T-helper 2 cell treated with Interferon-gamma antibody and Interleukin-4, amounts not matched to agents 100 ng/mL and 5 ng/mL, for 36 hours (primary cell): ENCODE results near the gene BCAP31. TPM values are rescaled to one million over a fixed set of nuclear protein-coding genes. Genes with fewer than 3 reads are reported as not detected.

Experiments
- intact Hi-C: fragments of 100-400 bp; cut with micrococcal nuclease; formaldehyde crosslinking; loops from one replicate; pipeline ENCODE4 v1.15.1; 2023
- total RNA-seq: library from RNA; stranded (reverse); gene quantifications from 2 replicates; pipeline ENCODE4 v1.2.3, GENCODE V29; 2022

Gene BCAP31
- total RNA-seq, result 155 and 157 TPM in 2 replicates

DNA sequence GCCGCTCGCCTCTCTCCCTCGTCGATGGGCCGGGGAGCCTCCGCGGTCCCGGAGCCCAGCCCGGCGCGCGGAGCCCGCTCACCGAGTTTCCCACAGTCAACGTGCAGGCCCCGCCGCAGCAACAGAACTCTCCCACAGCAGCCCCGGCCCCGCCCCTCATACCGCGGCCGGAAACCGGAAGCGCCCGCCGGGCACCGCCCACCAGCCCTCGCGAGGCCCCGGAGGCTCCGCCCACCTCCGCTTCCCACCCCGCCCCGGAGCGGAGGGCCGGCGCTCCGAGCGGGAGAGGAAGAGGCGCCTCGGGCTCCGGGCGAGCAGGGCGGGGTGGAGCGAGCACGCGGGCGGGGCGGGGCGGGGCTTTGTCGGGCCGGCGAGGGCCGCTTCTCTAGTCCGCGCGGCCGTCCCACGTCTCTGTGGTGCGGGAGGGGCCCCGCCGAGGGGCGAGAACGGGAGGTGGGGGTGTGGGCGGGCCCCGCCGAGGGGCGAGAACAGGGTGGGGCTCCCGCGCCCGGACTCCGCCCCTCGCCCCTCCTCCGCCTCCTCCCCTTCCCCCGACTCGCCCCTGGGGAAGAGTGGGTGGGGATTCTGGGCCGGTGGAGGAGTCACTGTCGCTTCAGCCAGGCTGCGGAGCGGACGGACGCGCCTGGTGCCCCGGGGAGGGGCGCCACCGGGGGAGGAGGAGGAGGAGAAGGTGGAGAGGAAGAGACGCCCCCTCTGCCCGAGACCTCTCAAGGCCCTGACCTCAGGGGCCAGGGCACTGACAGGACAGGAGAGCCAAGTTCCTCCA, at the start of gene BCAP31, which contains the start of gene ABCD1:
Gene BCAP31, minus strand, starts transcription at position 136 of the 787 bp plus-strand sequence. CDS start 1,143 bp downstream, outside the sequence.
Gene ABCD1, plus strand, starts transcription at position 605 of the 787 bp plus-strand sequence. CDS start 411 bp downstream, outside the sequence.
- intact Hi-C loops, result loop anchor here (1.0 to 5.0 kb wide), 4 partner anchors 70 to 753 kb away; partner anchors contain the start of genes ARHGAP4, IDH3G, LAGE3 and SSR4

DNA sequence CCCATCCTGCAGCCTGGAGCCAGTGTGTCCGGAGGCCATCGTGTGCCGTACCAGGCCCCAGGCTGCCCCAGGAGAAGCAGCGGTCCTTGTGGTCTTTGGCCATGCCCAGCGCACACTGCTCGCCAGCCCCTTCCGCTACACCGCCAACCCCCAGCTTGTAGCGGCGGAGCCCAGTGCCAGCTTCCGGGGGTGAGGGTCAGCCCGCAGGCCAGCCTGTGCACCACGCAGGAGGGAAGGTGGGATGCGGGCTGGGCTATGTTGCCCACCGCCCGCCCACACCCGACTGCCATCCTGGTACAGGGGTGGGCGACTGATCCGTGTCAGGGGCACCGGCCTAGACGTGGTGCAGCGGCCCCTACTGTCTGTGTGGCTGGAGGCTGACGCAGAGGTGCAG, 49.0 kb upstream of the BCAP31 start:
- intact Hi-C loops, result no loop called here

- intact Hi-C loops, result no loop called here
Observed at GRCh38 chrX:153772316-153773217, 48.4 kb upstream of the BCAP31 start.

DNA sequence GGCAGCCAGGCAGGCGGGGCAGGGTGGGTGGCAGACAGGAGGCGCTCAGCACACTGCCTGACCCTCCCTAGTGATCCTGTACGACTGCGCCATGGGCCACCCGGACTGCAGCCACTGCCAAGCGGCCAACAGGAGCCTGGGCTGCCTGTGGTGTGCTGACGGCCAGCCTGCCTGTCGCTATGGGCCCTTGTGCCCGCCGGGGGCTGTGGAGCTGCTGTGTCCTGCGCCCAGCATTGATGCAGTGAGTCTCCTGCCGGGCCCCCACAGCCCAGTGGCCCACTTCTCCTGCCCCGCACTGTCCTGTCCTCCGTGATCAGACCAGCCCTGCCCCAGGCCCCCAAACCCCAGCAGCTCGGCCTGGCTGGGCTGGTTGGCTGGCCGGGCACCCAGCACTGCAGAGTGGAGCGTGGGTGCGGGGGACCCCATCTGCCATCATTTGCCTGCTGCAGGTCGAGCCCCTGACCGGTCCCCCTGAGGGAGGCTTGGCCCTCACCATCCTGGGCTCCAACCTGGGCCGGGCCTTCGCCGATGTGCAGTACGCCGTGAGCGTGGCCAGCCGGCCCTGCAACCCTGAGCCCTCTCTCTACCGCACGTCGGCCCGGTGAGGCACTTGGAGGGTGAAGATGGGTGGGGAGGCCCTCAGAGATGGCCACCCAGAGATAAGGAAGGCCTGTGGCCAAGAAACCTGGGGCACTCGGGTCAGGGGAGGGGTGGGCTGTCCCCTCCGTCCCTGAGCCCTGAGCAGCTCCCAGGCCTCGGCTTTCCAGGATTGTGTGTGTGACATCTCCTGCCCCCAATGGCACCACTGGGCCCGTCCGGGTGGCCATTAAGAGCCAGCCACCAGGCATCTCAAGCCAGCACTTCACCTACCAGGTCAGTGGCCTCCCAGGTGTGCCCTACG, 47.5 kb upstream of the BCAP31 start:
- intact Hi-C loops, result no loop called here

DNA sequence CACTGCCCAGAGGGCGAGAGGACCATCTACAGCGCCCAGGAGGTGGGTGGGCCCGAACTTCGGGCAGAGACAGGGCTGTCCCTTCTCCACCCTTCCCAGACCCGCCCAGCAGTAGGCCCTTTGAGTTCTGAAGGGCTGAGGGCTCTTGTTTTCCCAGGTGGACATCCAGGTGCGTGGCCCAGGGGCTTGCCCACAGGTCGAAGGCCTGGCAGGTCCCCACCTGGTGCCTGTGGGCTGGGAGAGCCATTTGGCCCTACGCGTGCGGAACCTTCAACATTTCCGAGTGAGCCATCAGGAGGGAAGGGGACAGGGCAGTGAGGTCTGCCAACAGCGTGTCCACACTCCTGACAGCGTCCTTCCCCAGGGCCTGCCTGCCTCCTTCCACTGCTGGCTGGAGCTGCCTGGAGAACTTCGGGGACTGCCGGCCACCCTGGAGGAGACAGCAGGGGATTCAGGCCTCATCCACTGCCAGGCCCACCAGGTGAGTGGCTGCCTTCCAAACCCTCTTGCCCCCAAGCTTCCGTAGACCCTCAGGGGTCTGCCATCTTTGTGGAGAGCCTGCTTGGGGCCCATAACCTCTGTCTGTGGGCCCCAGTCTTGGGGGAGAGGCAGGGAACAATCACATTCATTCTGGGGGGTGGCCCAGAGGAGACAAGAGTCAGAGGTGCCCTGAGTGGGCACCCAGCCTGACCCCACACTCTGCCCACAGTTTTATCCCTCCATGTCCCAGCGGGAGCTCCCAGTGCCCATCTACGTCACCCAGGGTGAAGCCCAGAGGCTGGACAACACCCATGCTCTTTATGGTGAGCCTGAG, 46.6 kb upstream of the BCAP31 start:
- intact Hi-C loops, result no loop called here

DNA sequence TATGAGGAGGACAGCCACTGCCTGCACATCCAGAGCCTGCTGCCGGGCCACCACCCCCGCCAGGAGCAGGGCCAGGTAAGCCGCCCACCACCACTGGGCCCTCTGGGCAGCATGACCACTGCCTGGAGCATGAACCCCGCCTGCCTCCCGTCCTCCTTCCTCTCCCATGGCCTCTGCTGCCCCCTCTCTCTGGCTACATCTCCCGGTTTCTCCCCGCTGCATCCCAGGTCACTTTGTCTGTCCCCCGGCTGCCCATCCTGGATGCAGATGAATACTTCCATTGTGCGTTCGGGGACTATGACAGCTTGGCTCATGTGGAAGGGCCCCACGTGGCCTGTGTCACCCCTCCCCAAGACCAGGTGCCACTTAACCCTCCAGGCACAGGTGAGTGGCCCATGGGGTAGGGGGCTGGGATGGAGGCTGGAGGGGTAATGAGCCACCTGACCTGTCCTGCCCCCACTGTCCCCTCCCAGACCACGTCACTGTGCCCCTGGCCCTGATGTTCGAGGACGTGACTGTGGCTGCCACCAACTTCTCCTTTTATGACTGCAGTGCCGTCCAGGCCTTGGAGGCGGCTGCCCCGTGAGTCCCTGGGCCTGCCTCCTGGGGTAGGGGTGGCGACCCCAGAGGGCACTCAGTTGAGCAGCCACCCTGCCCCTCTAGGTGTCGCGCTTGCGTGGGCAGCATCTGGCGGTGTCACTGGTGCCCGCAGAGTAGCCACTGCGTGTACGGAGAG, 45.8 kb upstream of the BCAP31 start:
- intact Hi-C loops, result no loop called here

DNA sequence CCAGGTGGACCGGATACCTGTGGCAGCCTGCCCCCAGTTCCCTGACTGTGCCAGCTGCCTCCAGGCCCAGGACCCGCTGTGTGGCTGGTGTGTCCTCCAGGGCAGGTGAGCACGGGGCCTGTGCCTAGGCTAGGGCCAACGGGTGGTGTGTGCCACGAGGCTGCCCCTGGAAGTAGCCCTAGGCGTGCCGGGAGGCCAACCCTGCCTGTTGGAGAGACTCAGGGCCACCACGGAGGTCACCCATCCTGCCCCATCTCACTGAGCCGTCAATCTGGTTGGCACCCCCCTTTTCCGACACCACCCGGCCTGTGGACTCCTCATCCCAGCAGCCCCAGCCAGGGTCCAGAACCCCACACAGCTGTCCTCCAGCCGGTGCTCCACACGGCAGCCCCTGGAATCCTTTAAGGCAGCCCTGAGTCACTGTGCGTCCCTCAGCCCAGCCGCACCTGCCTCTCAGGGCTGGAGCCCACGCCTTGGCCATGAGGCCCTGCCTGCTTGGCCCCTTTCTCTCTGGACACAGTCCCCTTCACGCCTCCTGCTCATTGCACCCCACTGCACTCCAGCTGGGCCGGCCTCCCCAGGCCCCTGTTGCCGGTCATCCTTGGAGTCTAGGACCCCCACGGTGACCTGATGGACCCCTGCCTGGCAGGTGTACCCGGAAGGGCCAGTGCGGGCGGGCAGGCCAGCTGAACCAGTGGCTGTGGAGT, 45.1 kb upstream of the BCAP31 start:
- intact Hi-C loops, result no loop called here

GRCh38 chrX:153768311-153769157, 44.3 kb upstream of the BCAP31 start:
- intact Hi-C loops, result no loop called here

- intact Hi-C loops, result no loop called here
Observed at GRCh38 chrX:153767674-153768055, 43.5 kb upstream of the BCAP31 start.

GRCh38 chrX:153766871-153767673, 42.9 kb upstream of the BCAP31 start:
- intact Hi-C loops, result no loop called here

GRCh38 chrX:153766098-153766817, 42.1 kb upstream of the BCAP31 start:
- intact Hi-C loops, result no loop called here

- intact Hi-C loops, result no loop called here
Observed at GRCh38 chrX:153765138-153766079, 41.2 kb upstream of the BCAP31 start.

GRCh38 chrX:153764786-153765137, 40.6 kb upstream of the BCAP31 start:
- intact Hi-C loops, result loop anchor here (1.0 kb wide), 2 partner anchors 183 to 189 kb away; no protein-coding TSS in a partner anchor

DNA sequence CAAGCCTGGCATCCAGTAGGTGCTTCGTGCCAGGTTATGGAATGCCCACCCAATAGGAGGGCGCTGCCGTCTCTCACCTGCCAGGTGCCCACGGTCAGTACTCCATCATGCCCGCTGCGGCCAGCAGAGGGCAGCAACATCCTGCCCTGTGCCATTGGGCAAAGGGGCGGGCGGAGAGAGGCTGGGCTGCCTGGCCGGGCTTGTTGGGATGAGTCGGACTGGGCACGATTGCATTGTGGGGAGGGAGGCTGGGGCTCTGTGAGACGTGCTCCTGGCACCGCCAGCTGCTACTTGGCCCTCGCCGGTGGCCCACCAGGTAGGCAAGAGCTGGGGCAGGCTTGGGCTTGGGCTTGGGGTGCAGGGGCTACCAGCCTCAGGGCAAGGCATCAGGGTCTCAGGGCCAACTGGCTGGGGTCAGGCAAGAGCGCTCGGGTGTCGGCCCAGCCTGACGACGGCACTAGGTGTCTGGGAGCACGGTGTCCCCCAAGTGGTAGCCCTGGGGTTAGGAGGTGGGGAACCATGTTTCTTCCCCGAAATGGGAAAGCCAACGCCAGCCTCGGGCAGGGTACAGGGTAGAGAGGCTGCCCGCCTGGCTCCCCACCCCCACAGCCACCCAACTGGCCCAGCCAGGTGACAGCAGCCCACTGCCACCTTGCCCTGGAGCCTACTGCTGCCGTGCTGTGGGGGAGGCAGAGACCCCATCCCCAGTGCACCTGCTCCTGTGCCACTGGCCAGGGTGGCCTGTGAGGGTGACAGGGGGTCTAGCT, 40.0 kb upstream of the BCAP31 start, which contains the start of gene PLXNB3:
Gene PLXNB3, plus strand, starts transcription at position 261 of the 767 bp plus-strand sequence. CDS start 1,287 bp downstream, outside the sequence.
- intact Hi-C loops, result loop anchor here (1.0 kb wide), 2 partner anchors 183 to 189 kb away; no protein-coding TSS in a partner anchor
